ENCODE data around the gene SEC31B.

DNA sequence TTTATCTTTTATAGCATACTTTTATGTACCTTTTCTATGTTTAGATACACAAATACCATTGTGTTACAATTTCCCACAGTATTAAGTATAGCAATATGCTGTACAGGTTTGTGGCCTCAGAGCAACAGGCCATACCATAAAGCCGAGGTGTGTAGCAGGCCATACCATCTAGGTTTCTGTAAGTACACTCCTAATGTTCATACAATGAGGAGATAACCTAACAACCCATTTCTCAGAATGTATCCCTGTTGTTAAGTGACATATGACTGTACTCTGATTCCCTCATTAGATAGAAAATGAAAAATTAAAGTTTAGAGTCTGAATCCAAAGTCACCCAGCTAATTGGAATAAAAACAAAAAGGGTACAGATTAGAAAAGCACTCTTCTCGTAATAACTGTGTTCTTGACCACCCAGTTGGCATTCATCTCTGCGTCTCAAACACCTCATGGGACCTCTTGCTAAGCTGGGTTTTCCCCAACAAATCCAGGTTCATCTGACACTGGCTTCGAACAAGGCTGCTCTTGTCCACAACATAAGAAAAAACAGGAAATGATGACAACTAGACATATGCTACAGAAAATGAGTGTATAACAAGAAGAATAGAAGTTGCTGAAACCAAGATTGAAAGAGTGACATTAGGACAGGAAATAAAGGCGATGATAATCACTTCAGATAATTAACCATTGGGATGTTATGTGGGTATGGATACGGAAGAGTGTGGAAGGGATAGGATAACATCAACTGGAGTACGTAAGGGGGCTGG lies 8.6 kb upstream of the SEC31B start:
- TF ChIP-seq, protein P1, sequence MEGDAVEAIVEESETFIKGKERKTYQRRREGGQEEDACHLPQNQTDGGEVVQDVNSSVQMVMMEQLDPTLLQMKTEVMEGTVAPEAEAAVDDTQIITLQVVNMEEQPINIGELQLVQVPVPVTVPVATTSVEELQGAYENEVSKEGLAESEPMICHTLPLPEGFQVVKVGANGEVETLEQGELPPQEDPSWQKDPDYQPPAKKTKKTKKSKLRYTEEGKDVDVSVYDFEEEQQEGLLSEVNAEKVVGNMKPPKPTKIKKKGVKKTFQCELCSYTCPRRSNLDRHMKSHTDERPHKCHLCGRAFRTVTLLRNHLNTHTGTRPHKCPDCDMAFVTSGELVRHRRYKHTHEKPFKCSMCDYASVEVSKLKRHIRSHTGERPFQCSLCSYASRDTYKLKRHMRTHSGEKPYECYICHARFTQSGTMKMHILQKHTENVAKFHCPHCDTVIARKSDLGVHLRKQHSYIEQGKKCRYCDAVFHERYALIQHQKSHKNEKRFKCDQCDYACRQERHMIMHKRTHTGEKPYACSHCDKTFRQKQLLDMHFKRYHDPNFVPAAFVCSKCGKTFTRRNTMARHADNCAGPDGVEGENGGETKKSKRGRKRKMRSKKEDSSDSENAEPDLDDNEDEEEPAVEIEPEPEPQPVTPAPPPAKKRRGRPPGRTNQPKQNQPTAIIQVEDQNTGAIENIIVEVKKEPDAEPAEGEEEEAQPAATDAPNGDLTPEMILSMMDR (IDR thresholded peaks at IDR 0.05; ENCODE audit: insufficient read depth, low read length, poor library complexity, severe bottlenecking), result no peak
- TF ChIP-seq EZH2phosphoT487 (conservative IDR thresholded peaks at IDR 0.05; ENCODE audit: low read length), result no peak
